K562 (cell line): ENCODE data around the gene ADCY5.

Experiments used
- FOXJ3 ChIP-seq: sonication (generic); formaldehyde crosslinking; IDR thresholded peaks from 2 replicates; pipeline ENCODE4 v1.4.0; 2020; ENCODE audit warnings: mild to moderate bottlenecking, missing genetic modification reagents
- NFE2L1 ChIP-seq: fragments of 450-650 bp; IDR thresholded peaks from 2 replicates; pipeline ENCODE4 v1.6.1; 2016; ENCODE audit warnings: missing genetic modification characterization, low read depth, mild to moderate bottlenecking, missing compliant biosample characterization, moderate library complexity, borderline replicate concordance
- POLR2A ChIP-seq: fragments of 450-650 bp; conservative IDR thresholded peaks from 2 replicates; pipeline ENCODE4 v1.6.1; 2016
- ZNF785 ChIP-seq: fragments of 250-450 bp; sonication (Bioruptor Pico); IDR thresholded peaks from 2 replicates; pipeline ENCODE4 v1.4.0; 2020; ENCODE audit warnings: mild to moderate bottlenecking

- TF ChIP-seq NFE2L1 (tag) (no peak), ZNF785 (CRISPR knock-in tag) (no peak), POLR2A (no peak), FOXJ3 (CRISPR knock-in tag) (no peak)
These were observed 113.8 kb downstream of the ADCY5 start for GRCh38 chr3:123335007-123335670.
